ENCODE results near the gene ELL.

GRCh38 chr19:18393836-18394235 is 128.0 kb downstream of the ELL start:
- TF ChIP-seq CEBPB (IDR thresholded peaks at IDR 0.05) (no peak), REST (IDR thresholded peaks at IDR 0.05; ENCODE audit: low read depth) (no peak), TAF1 (IDR thresholded peaks at IDR 0.05; ENCODE audit: low read depth) (no peak), MAX (IDR thresholded peaks at IDR 0.05) (no peak), YY1 (IDR thresholded peaks at IDR 0.05; ENCODE audit: low read depth) (no peak)

All from Ishikawa (cell line).